Endothelial cell of umbilical vein (primary cell): ENCODE measurements around the gene LIMD2. TPM values are rescaled to one million over a fixed set of nuclear protein-coding genes. Genes with fewer than 3 reads are reported as not detected.

Experiments
- BruUV-seq: library from RNA; stranded (reverse); fragments of 400-500 nt; replicated peaks from 2 replicates; lab custom pipeline; 2021; lab: Mats Ljungman, UMichigan
- CTCF ChIA-PET: fragments of 300-600, 350-600 bp; sonication (Branson Sonifier 250); formaldehyde crosslinking; loops from one replicate; lab custom pipeline; 2021; ENCODE audit warnings: antibody characterized with exemption, inconsistent platforms; lab: Charles Lee
- POLR2A ChIA-PET: fragments of 300-600, 350-600 bp; sonication (Branson Sonifier 250); formaldehyde crosslinking; loops from one replicate; lab custom pipeline; 2021; ENCODE audit warnings: antibody characterized with exemption, inconsistent platforms; lab: Charles Lee
- DNase-seq: peaks from one replicate; pipeline ENCODE4 v3.0.0-alpha.2; 2011; ENCODE audit warnings: low read depth, low spot score
- FAIRE-seq: peaks from 2 replicates; lab custom pipeline; 2011; peaks lifted over from hg19 to GRCh38; lab: Jason Lieb, UNC
- H2AFZ ChIP-seq: 2 replicates; pipeline ENCODE4 v1.6.0; 2012; ENCODE audit warnings: low read depth, low read length, control low read depth, inconsistent platforms
- H3K27ac ChIP-seq: 2 replicates; pipeline ENCODE4 v1.5.1; 2011; ENCODE audit warnings: low read depth, mild to moderate bottlenecking, control low read depth, low read length, moderate library complexity; ENCODE audit not compliant: insufficient read depth
- H3K27me3 ChIP-seq, 2 experiments: 2 replicates each; pipeline versions ENCODE4 v1.6.0 to v1.6.1; 2011; ENCODE audit warnings: low read length in 2 of 2, mixed read lengths in 1 of 2; ENCODE audit not compliant: control insufficient read depth in 2 of 2, insufficient read depth in 2 of 2
- H3K36me3 ChIP-seq, 2 experiments: 2 replicates in 1 of 2; 3 replicates in 1 of 2; pipeline ENCODE4 v1.5.1; 2011; ENCODE audit warnings: low read length in 2 of 2, mild to moderate bottlenecking in 1 of 2, moderate library complexity in 1 of 2; ENCODE audit not compliant: control insufficient read depth in 2 of 2, insufficient read depth in 2 of 2; ENCODE audit errors: extremely low read depth in 1 of 2
- H3K4me1 ChIP-seq: 3 replicates; pipeline ENCODE4 v1.5.1; 2011; ENCODE audit warnings: mild to moderate bottlenecking, low read length; ENCODE audit not compliant: control insufficient read depth, insufficient read depth; ENCODE audit errors: extremely low read depth
- H3K4me2 ChIP-seq: 2 replicates; pipeline ENCODE4 v1.6.1; 2011; ENCODE audit warnings: low read length, control low read depth, mixed read lengths; ENCODE audit not compliant: insufficient read depth
- H3K4me3 ChIP-seq, 3 experiments: fragments of 200-600 bp in 1 of 3; sonication (generic), shearing (Covaris generic) in 1 of 3; replicated peaks in 1 of 3; 2 replicates each; pipeline ENCODE4 v1.5.1; 2011 to 2016; ENCODE audit warnings: control low read depth in 3 of 3, low read length in 3 of 3, mild to moderate bottlenecking in 2 of 3, inconsistent platforms in 1 of 3, low read depth in 1 of 3, moderate library complexity in 1 of 3; ENCODE audit not compliant: insufficient read depth in 1 of 3
- H3K79me2 ChIP-seq: 2 replicates; pipeline ENCODE4 v1.6.0; 2012; ENCODE audit warnings: low read length, inconsistent platforms; ENCODE audit not compliant: control insufficient read depth, insufficient read depth
- H3K9ac ChIP-seq: replicated peaks from 2 replicates; pipeline ENCODE3; 2011; ENCODE audit warnings: low read length, control low read depth; ENCODE audit not compliant: insufficient read depth; ENCODE audit errors: extremely low read depth
- H3K9me1 ChIP-seq: replicated peaks from 3 replicates; pipeline ENCODE4 v1.6.0; 2011; ENCODE audit warnings: mild to moderate bottlenecking, low read length; ENCODE audit not compliant: control insufficient read depth, insufficient read depth; ENCODE audit errors: extremely low read depth
- H3K9me3 ChIP-seq: replicated peaks from 2 replicates; pipeline ENCODE4 v1.5.1; 2012; ENCODE audit warnings: low read length, inconsistent platforms; ENCODE audit not compliant: control insufficient read depth, insufficient read depth
- H4K20me1 ChIP-seq: replicated peaks from 2 replicates; pipeline ENCODE3; 2011; ENCODE audit warnings: mild to moderate bottlenecking, low read length; ENCODE audit not compliant: control insufficient read depth, insufficient read depth; ENCODE audit errors: extremely low read depth
- CTCF ChIP-seq, 2 donors: IDR thresholded peaks; 1 replicate in 1 of 2; 2 replicates in 1 of 2; pipeline ENCODE4 v1.5.1; 2011; ENCODE audit warnings: low read length in 2 of 2, mild to moderate bottlenecking in 2 of 2, moderate library complexity in 2 of 2, control low read depth in 1 of 2, inconsistent platforms in 1 of 2, low read depth in 1 of 2; ENCODE audit not compliant: insufficient read depth in 1 of 2; ENCODE audit errors: extremely low read depth in 1 of 2
- EZH2 ChIP-seq: IDR thresholded peaks from 2 replicates; pipeline ENCODE4 v1.6.1; 2012; ENCODE audit warnings: borderline replicate concordance, low read depth, mild to moderate bottlenecking, moderate library complexity, low read length, inconsistent platforms; ENCODE audit not compliant: severe bottlenecking
- FOS ChIP-seq: IDR thresholded peaks from 2 replicates; pipeline ENCODE4 v1.6.1; 2011; ENCODE audit warnings: mild to moderate bottlenecking, low read length, moderate library complexity, borderline replicate concordance; ENCODE audit not compliant: insufficient read depth
- GATA2 ChIP-seq: IDR thresholded peaks from 2 replicates; pipeline ENCODE4 v1.7.0; 2011; ENCODE audit warnings: low read depth, mild to moderate bottlenecking, moderate library complexity, mixed read lengths, low read length; ENCODE audit not compliant: insufficient read length, insufficient read depth
- JUN ChIP-seq: IDR thresholded peaks from 2 replicates; pipeline ENCODE4 v1.6.1; 2011; ENCODE audit warnings: borderline replicate concordance, low read depth; ENCODE audit not compliant: insufficient read length, insufficient read depth
- MAX ChIP-seq: IDR thresholded peaks from 2 replicates; pipeline ENCODE4 v1.6.1; 2011; ENCODE audit not compliant: insufficient read depth, insufficient read length
- MYC ChIP-seq: IDR thresholded peaks from one replicate; pipeline ENCODE4 v1.6.1; 2011; ENCODE audit warnings: mild to moderate bottlenecking, low read depth, low read length
- POLR2A ChIP-seq: IDR thresholded peaks from 2 replicates; pipeline ENCODE4 v1.6.1; 2012; ENCODE audit warnings: low read depth, mild to moderate bottlenecking, control low read depth, low read length
- POLR2AphosphoS5 ChIP-seq: IDR thresholded peaks from 2 replicates; pipeline ENCODE4 v1.6.1; 2012; ENCODE audit warnings: low read depth, mild to moderate bottlenecking, control low read depth, low read length, moderate library complexity; ENCODE audit not compliant: insufficient read depth
- dilution Hi-C: fragments of 300-500 bp; cut with MboI; formaldehyde crosslinking; loops from one replicate; pipeline ENCODE4 v1.15.0; 2019; ENCODE audit warnings: low sequenced_read_pairs; ENCODE audit not compliant: extremely low pct_ligation_motif_present
- intact Hi-C: fragments of 100-400 bp; cut with micrococcal nuclease; formaldehyde crosslinking; loops from one replicate; pipeline ENCODE4 v1.10.0; 2022
- polyA plus RNA-seq, 4 experiments: library from polyadenylated mRNA; depleted of rRNA in 3 of 4; stranded (reverse) in 3 of 4; unstranded in 1 of 4; fragments of >200 nt; gene quantifications; 2 replicates each; pipeline versions ENCODE4 v1.2.1 to v1.2.3, GENCODE V29; 2011 to 2012; ENCODE audit warnings: missing spikeins in 1 of 4
- total RNA-seq: library from RNA; stranded (reverse); gene quantifications from 2 replicates; pipeline ENCODE4 v1.2.3, GENCODE V29; 2021

Gene LIMD2
- total and polyA plus RNA-seq, 2 donors (not counting 3 experiments of a cell fraction or from before 2014, with no cell fraction given): 69.0 to 83.9 TPM

- POLR2A ChIA-PET: no interaction called here
- BruUV-seq: no TSS peak
Measured at GRCh38 chr17:63695889-63696288, 4.0 kb downstream of the LIMD2 start.

More at GRCh38 chr17:63695889-63696288, 4.0 kb downstream of the LIMD2 start:
- Histone ChIP-seq H3K4me2 (no peak overlapping the region), H3K9ac (no peak overlapping the region), H3K9me1 (no peaks in the 10 kb centered on the region), H3K36me3 (peaks cover 0 to 36% of the 10 kb centered on the region in 2 experiments), H3K27me3 (no peaks in the 10 kb centered on the region), H2AFZ (no peak overlapping the region), H3K79me2 (peaks cover 2% of the 10 kb centered on the region), H4K20me1 (no peaks in the 10 kb centered on the region), H3K4me3 (no peak overlapping the region), H3K27ac (no peak overlapping the region), H3K9me3 (no peaks in the 10 kb centered on the region), H3K4me1 (peaks cover 12% of the 10 kb centered on the region)
- CTCF ChIA-PET: interaction anchor here (0.9 to 6.6 kb wide), 9 partner anchors 8 to 271 kb away, joined by 3 to 36 read pairs (median 7); no protein-coding TSS in a partner anchor
- DNase-seq: no peak
- FAIRE-seq: no peak
- dilution Hi-C loops: no loop called here
- no peak for TF ChIP-seq MAX
- TF ChIP-seq FOS: no peak
- no peak for TF ChIP-seq EZH2
- TF ChIP-seq MYC: no peak
- TF ChIP-seq POLR2A: no peak
- TF ChIP-seq CTCF (IDR thresholded peaks at IDR 0.05; ENCODE audit: extremely low read depth in 1 of 2, insufficient read depth in 1 of 2, low read depth in 1 of 2, low read length in 2 of 2): no peak
- no peak for TF ChIP-seq POLR2AphosphoS5
- no peak for TF ChIP-seq GATA2
- TF ChIP-seq JUN: no peak
- intact Hi-C loops: loop anchor here (1.0 kb wide), 1 partner anchor 271 kb away; no protein-coding TSS in a partner anchor
